Measurements from ENCODE around the gene TPRG1L. TPM values are rescaled to one million over a fixed set of nuclear protein-coding genes. Genes with fewer than 3 reads are reported as not detected.

The TPRG1L gene
- polyA plus RNA-seq, 12 donors = 26.2 to 34.2 (median 29.8) TPM; not detected in 1

DNA sequence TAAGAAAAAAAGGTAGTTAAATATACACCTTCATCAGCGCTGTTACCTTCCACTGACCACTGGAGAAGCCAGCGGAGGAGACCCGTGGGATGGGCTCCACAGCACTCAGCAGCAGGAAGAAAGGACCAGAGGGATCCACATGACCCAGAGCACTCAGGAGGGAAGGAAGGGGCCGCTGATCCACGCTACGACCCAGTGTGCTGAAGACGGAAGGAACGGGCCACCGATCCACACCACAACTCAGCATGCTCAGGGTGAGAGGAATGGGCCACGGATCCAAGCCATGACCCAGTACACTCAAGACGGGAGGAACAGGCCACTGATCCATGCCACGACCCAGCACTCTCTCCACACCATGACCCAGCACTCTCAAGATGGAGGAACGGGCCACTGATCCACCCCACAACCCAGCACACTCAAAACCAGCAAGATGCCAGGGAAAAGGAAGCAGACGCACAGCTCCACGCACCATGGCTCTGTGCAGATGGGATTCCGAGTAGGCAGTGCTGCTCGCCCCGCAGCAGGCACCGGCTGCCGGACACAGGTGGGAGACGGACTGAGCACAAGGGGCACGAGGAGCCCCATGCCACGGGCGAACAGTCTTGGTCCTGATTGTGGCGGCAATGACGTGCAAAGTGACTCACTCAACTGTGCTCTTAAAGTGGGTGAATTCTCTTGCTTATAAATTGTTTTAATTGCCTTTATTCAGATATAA, 16.4 kb downstream of the TPRG1L start:
- no peak for DNase-seq

GRCh38 chr1:3641816-3642215, 17.0 kb downstream of the TPRG1L start:
- no peak for DNase-seq

DNA sequence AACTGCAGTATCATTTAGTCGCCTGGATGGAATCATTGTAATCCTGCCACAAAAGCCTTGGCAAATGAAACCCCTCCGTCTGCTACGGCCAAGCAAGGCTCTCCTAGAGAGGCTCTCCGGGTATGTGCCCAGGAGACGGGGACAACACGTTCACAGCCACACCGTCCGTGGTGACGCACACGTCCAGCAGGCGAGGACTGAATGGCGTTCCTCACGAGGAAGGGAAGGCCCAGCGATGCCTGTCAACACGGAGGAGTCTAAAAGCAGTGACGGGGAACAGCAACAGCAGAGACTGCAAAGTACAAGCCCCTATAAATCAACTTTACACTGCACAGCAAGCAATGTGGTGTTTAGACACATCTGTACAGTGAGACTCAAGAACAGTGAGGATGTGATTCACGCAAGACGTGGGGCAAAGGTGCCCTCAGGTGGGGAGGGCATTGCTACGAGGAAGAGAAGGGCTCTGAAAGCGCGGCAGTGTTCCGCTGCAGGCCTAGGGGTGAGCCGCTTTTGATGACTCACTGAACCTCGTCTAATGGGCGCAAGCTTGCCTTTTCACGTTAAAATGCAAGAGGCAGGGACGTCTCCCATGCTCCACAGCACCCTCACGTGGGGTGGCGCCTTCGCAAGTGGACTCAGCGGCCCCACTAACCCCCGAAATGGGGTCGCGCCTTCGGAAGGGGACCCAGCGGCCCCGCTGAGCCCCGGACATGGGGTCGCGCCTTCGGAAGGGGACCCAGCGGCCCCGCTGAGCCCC, 18.3 kb downstream of the TPRG1L start:
- no peak for DNase-seq

GRCh38 chr1:3644273-3644672, 19.5 kb downstream of the TPRG1L start:
- no peak for DNase-seq

GRCh38 chr1:3645247-3645646, 20.4 kb downstream of the TPRG1L start:
- DNase-seq = no peak

DNA sequence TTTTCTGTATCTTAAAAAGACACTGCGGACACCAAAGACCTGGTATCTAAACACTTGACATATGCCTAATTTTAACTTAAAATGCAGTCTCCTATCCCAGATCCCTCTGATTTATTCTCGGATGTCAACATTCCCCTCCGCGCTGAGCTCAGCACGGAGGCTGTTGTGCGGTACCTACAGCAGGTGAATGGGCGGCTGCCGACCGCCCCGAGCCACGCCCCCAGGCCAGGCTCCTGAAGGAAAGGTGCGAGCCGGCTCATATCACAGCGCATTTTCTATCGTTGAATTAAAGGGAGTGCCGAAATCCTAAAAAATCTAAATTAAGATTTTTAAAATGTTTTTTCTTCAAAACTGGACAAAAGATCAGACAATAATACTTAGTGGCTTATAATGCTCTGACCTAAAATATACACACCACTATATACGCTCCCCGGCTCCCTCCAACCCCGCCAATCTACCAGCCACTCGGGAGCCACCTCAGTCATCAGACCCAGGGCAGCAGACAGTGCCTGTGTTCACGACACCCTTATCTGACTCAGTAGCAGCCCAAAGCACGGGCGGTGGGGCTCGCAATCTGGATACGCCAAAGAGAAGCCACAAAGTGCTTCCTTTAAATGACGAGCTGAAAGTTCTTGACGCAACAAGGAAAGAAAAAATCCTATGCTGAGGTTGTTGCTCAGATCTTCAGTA, 21.0 kb downstream of the TPRG1L start:
- DNase-seq = no peak

DNA sequence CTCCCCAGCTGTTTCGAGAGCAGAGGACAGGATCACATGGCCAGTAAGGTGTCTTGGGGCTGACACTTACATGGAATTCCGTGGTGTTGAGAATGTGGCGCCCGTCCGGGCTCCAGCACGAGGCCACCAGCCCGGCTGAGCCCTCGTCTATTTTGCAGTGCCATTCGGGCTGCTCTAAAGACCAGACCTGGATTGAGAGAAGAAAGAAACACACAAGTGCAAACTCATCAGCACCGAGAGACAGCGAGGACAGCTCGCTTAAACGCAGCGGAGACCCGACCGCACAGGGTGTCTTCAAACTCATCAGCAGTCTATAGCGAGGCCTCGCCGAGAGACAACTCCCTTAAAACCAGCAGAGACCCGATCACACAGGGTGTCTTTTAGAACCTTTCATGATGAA, 21.8 kb downstream of the TPRG1L start:
- DNase-seq = no peak

GRCh38 chr1:3649342-3650247, 24.8 kb downstream of the TPRG1L start, which contains the start of gene WRAP73:
TSS of gene WRAP73 (minus strand) at chr1:3650103. CDS start at chr1:3649999, 104 bp downstream.
- peak; percentile 90 for DNase-seq

GRCh38 chr1:3650248-3651025, 25.6 kb downstream of the TPRG1L start:
- no peak for DNase-seq

DNA sequence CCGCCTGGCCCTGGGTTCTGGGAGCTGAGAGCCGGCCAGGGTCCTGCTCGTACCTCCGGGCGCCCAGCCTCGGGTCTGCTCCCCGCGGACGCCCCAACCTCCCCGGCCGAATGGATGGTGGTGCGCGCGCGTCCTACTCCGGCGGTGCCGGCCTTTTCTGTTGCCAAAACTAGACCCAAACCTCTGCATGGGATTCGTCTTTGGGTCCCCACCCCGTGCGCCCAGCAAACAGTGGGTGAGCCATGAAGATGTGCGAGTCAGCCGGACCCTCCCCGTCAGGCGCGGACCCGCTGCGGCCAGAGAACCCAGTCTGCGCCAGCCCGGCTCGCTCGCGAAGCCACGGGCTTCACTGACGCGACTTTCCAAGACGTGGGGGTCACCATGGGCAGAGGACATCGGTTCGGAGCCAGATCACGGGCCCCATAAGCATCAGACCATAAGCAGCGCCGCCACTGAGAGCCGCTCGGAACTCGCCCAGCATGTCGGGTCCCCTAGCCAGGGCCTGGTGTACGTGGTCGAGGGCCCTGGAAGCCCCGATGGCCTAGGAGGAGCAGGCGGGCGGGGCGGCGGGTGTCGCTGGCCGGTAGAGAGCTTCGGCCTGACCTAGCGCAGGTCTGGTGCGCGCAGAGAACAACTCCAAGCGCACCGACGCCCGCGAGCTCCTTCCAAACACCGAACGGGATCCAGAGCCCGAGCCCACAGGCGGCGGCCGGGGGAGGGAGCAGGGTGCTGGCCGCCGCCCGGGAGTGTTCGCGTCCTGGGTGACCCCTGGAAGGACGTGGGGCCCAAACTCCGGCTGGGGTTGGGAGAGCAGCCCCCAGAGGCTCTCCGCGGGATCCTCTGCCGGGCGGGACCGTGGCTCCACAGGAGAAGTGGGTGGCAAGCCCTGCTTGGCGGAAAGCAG, 26.5 kb downstream of the TPRG1L start:
- DNase-seq = no peak

DNA sequence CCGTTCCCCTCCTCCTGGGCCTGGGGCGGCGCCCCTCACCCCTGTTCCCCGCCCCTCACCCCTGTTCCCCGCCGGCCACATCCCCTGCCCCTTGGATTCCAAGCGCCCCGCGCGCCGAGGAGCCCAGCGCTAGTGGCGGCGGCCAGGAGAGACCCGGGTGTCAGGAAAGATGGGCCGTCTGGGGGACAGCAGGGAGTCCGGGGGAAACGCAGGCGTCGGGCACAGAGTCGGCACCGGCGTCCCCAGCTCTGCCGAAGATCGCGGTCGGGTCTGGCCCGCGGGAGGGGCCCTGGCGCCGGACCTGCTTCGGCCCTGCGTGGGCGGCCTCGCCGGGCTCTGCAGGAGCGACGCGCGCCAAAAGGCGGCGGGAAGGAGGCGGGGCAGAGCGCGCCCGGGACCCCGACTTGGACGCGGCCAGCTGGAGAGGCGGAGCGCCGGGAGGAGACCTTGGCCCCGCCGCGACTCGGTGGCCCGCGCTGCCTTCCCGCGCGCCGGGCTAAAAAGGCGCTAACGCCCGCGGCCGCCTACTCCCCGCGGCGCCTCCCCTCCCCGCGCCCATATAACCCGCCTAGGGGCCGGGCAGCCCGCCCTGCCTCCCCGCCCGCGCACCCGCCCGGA, 27.2 kb downstream of the TPRG1L start, which contains the start of gene TP73:
Gene TP73 (plus strand): TSS at position 587 of the 618 bp plus-strand sequence. CDS start 29,850 bp downstream, outside the sequence.
- DNase-seq = no peak

DNA sequence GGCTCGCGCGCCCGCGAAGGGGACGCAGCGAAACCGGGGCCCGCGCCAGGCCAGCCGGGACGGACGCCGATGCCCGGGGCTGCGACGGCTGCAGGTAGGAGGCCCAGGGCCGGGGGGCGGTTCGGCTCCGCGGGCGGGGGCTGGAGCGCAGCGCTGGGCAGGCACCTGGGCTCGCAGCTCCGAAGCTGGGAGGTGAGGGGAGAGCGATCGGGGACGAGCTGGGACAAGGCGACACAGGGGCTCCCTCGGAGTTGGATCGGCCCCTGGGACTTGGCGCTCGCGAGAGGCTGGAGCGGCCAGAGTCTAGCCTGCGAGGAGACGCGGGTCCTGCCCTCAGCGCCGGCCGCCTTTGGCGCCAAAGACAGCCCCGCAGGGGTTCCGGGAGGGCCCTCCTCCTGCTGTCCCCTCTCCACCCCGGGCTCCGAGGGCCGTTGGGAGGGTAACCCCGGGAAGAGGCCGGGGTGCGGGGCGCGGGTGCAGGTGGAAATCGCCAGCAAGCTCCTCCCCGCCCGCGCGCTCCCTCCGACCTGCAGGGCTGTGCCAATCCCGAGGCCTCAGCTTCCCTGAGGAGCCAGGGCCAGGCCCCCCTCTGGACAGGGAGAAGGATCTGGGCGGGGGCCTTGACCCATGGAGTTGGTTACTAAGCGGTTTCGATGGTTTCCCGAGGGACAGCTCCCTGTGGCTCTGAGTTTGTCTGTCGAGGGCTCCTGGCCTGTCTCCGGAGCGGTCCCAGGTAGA, 27.9 kb downstream of the TPRG1L start:
- no peak for DNase-seq

- DNase-seq = no peak
Measured at GRCh38 chr1:3653286-3653618, 28.4 kb downstream of the TPRG1L start.

DNA sequence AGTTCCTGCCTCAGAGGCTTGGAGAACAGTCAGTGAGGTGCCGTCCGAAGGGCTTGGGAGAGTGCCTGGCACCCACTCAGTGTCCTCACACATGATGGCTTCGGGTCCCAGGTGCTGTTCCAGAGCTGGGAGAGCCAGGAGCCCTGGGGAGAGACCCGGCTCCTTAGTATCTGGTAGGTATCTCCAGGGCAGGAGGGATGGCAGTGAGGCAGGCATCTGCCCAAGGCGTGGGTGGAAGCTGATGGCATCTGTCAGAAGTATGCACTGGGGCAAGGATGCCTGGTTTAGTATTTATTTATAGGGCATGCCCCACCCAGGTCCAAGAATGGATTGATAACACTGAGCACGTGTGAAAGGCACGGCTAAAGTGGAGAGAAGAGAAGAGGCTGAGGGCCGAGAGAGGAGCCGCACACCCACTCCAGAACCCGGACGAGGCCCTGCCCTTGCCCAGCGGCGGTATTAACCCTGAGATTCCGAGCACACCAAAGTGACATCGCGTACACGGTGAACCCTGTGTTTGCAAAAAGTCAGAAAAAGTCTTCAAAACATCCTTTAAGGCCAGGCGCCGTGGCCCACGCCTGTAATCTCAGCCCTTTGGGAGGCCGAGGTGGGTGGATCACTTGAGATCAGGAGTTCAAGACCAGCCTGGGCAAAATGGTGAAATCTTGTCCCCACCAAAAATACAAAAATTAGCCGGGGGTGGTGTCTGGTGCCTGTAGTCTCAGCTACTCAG, 29.9 kb downstream of the TPRG1L start:
- DNase-seq = no peak

GRCh38 chr1:3656450-3657095, 31.8 kb downstream of the TPRG1L start:
- DNase-seq = no peak

- no peak for DNase-seq
Measured at GRCh38 chr1:3657096-3657475, 32.3 kb downstream of the TPRG1L start.

DNA sequence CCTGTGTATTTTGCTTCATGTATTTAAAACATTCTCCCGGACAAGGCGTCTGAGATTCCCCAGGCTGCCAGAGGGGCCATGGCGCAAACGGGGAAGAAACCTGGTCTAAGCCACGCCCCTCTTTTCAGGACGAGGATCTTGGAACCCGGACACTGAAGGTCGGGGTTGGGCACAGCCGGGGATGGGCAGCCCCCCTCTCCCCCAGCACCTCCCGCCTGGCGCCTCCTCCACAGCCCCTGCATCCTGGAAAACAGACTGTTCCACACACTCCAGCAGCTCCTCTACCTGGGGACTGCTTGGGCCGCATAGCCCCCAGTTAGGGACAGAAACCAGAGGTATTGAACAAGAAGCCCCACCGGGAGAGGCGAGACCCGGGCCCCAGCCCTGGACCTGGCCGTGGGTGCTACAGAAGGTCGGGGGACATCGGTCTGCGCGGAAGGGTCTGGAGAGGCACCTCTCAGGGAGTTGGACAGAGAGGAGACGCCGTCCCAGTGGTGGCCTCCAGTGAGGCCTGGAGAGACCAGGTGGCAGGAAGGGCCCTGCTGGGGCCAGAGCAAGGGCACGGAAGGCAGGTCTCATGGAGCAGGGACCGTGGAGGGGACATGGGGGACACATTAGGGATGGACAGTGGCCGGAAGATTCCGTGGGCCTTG, 32.9 kb downstream of the TPRG1L start:
- no peak for DNase-seq
